HG02759 (cell line): ENCODE data around the gene MYH7B.

Source experiments
- ATAC-seq: cut with Tn5 transposase; IDR thresholded peaks from one replicate; pipeline ENCODE4 v1.9.1; 2021; ENCODE audit warnings: mild to moderate bottlenecking, moderate library complexity; ENCODE audit not compliant: unreplicated experiment

MYH7B gene

GRCh38 chr20:35004051-35004725, 48.5 kb downstream of the MYH7B start:
- no peak for ATAC-seq

GRCh38 chr20:35004749-35005462, 49.2 kb downstream of the MYH7B start:
- ATAC-seq, result no peak
